Endodermal cell (in vitro differentiated cells): ENCODE data around the gene GH2. TPM values are rescaled to one million over a fixed set of nuclear protein-coding genes. Genes with fewer than 3 reads are reported as not detected.
"Not testable (repeated sequence)": the region's sequence is repeated elsewhere in the genome, so short reads cannot be mapped to it uniquely, and the experiment has no call there.

Experiments used
- DNase-seq: peaks from one replicate; pipeline ENCODE4 v3.0.0-alpha.2; 2017
- H3K27ac ChIP-seq: 2 replicates; pipeline ENCODE4 v1.5.1; 2013; ENCODE audit warnings: mild to moderate bottlenecking, low read depth, low read length, moderate library complexity
- H3K27me3 ChIP-seq: 2 replicates; pipeline ENCODE4 v1.6.1; 2013; ENCODE audit warnings: mild to moderate bottlenecking, low read length, moderate library complexity; ENCODE audit not compliant: insufficient read depth, control insufficient read depth, poor library complexity, severe bottlenecking
- H3K36me3 ChIP-seq: 2 replicates; pipeline ENCODE4 v1.7.0; 2013; ENCODE audit warnings: mild to moderate bottlenecking, low read length, moderate library complexity; ENCODE audit not compliant: control insufficient read depth, insufficient read depth
- H3K4me1 ChIP-seq: one replicate; pipeline ENCODE4 v1.7.0; 2013; ENCODE audit warnings: low read length; ENCODE audit not compliant: control insufficient read depth, insufficient read depth
- H3K4me3 ChIP-seq: 2 replicates; pipeline ENCODE4 v1.5.1; 2013; ENCODE audit warnings: mild to moderate bottlenecking, low read length, moderate library complexity
- H3K9ac ChIP-seq: 2 replicates; pipeline ENCODE4 v1.6.1; 2013; ENCODE audit warnings: mild to moderate bottlenecking, low read length, moderate library complexity; ENCODE audit not compliant: poor library complexity, severe bottlenecking; ENCODE audit errors: extremely low read depth
- H3K9me3 ChIP-seq: 2 replicates; pipeline ENCODE4 v1.6.1; 2013; ENCODE audit warnings: mild to moderate bottlenecking, low read length, moderate library complexity; ENCODE audit not compliant: control insufficient read depth
- H3K27ac Mint-ChIP-seq: 2 replicates; pipeline ENCODE4 v1.8.0; 2020; ENCODE audit warnings: mixed read lengths
- H3K27me3 Mint-ChIP-seq: 2 replicates; pipeline ENCODE4 v1.8.0; 2021; ENCODE audit warnings: mild to moderate bottlenecking, mixed read lengths; ENCODE audit not compliant: insufficient read depth
- H3K36me3 Mint-ChIP-seq: 2 replicates; pipeline ENCODE4 v1.8.0; 2020; ENCODE audit warnings: low read depth, mixed read lengths
- H3K4me1 Mint-ChIP-seq: 2 replicates; pipeline ENCODE4 v1.8.0; 2020; ENCODE audit warnings: mixed read lengths
- H3K4me3 Mint-ChIP-seq: 2 replicates; pipeline ENCODE4 v1.8.0; 2020; ENCODE audit warnings: mild to moderate bottlenecking, moderate library complexity, mixed read lengths
- H3K9me3 Mint-ChIP-seq: 2 replicates; pipeline ENCODE4 v1.8.0; 2020; ENCODE audit warnings: mild to moderate bottlenecking, mixed read lengths
- CTCF ChIP-seq: fragments of 200-600 bp; sonication (generic); conservative IDR thresholded peaks from 2 replicates; pipeline ENCODE4 v1.5.0; 2021; ENCODE audit warnings: antibody characterized with exemption, mild to moderate bottlenecking
- WGBS, 2 experiments: methylation state at CpG; one replicate each; pipeline versions ENCODE4 v1.1.5 to v1.1.7; 2013; ENCODE audit warnings: missing lambda C conversion rate in 2 of 2, mixed read lengths in 1 of 2; ENCODE audit not compliant: insufficient coverage in 1 of 2, insufficient read length in 1 of 2; 5-methylcytosine and 5-hydroxymethylcytosine counted together
- total RNA-seq, 2 donors: library from RNA; stranded (reverse); fragmentation: NEBNext Ultra II Directional in 1 of 2; extraction: Animal tissue kit (Norgen Biotek cat#: 25700) in 1 of 2; gene quantifications; 2 replicates in 1 of 2; 3 replicates in 1 of 2; pipeline ENCODE4 v1.2.1, GENCODE V29; 2021

GH2 gene
- total RNA-seq, 2 donors from 2014 or later = 0.42 to 0.49 TPM

GRCh38 chr17:63926164-63926563, 44.4 kb upstream of the GH2 start:
- Histone ChIP-seq H3K4me1 (no peaks in the 10 kb centered on the region), H3K27ac (no peak overlapping the region), H3K4me3 (no peak overlapping the region), H3K9me3 (no peaks in the 10 kb centered on the region), H3K9ac (no peak overlapping the region), H3K36me3 (no peaks in the 10 kb centered on the region), H3K27me3 (no peaks in the 10 kb centered on the region)
- 88 to 90% methylated on average over 1 to 2 of the region's 2 CpGs for WGBS, 2 experiments
- Mint-ChIP-seq H3K27ac (no peak overlapping the region), H3K27me3 (no peaks in the 10 kb centered on the region), H3K9me3 (no peaks in the 10 kb centered on the region), H3K4me3 (no peak overlapping the region), H3K4me1 (no peaks in the 10 kb centered on the region), H3K36me3 (no peaks in the 10 kb centered on the region)
- TF ChIP-seq CTCF = no peak
- no peak for DNase-seq

DNA sequence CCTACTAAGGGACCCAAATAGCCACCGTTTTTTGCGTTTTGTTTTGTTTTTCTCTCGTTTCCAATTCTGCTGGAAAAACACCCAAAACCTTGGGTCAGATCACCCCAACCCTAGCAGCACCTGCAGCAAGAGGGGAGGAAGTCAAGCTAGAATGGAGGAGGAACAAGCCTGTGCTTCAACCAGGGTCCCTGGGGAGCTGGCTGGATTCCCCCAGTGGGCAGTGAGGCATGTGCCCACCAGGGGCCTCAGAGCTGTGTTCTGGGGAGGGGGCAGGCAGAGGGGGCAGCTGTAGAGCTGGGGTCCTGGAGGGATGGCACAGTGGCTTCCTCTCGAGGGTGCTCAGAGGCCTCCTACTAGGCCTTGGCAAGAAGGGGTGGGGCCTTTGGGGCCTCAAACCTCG, 43.9 kb upstream of the GH2 start:
- Mint-ChIP-seq H3K4me3 (no peak overlapping the region), H3K36me3 (no peaks in the 10 kb centered on the region), H3K27me3 (no peaks in the 10 kb centered on the region), H3K27ac (no peak overlapping the region), H3K9me3 (no peaks in the 10 kb centered on the region), H3K4me1 (no peaks in the 10 kb centered on the region)
- Histone ChIP-seq H3K4me1 (no peaks in the 10 kb centered on the region), H3K36me3 (no peaks in the 10 kb centered on the region), H3K9ac (no peak overlapping the region), H3K27ac (no peak overlapping the region), H3K4me3 (no peak overlapping the region), H3K9me3 (no peaks in the 10 kb centered on the region), H3K27me3 (no peaks in the 10 kb centered on the region)
- no peak for DNase-seq
- no peak for TF ChIP-seq CTCF
- WGBS, 2 experiments = 84 to 100% methylated on average over 3 to 5 of the region's 5 CpGs

GRCh38 chr17:63922402-63922801, 40.7 kb upstream of the GH2 start:
- not testable (repeated sequence) for H3K27ac Mint-ChIP-seq, H3K27me3 Mint-ChIP-seq
- 91 to 93% methylated on average over 5 to 8 of the region's 9 CpGs for WGBS, 2 experiments

GRCh38 chr17:63920779-63921178, 39.0 kb upstream of the GH2 start:
- not testable (repeated sequence) for H3K4me3 Mint-ChIP-seq, H3K9me3 Mint-ChIP-seq, H3K27me3 Mint-ChIP-seq

More at GRCh38 chr17:63922402-63922801, 40.7 kb upstream of the GH2 start:
- not testable (repeated sequence) for H3K9ac ChIP-seq, H3K4me3 ChIP-seq, H3K27me3 ChIP-seq, H3K4me1 Mint-ChIP-seq, H3K4me3 Mint-ChIP-seq, H3K9me3 ChIP-seq, H3K9me3 Mint-ChIP-seq, H3K36me3 Mint-ChIP-seq, H3K36me3 ChIP-seq, DNase-seq, H3K4me1 ChIP-seq, H3K27ac ChIP-seq

GRCh38 chr17:63920050-63920449, 38.3 kb upstream of the GH2 start:
- not testable (repeated sequence) for H3K4me1 Mint-ChIP-seq, H3K36me3 ChIP-seq, H3K36me3 Mint-ChIP-seq, H3K4me3 Mint-ChIP-seq, H3K4me3 ChIP-seq, H3K9me3 Mint-ChIP-seq, H3K27ac ChIP-seq, H3K9me3 ChIP-seq, DNase-seq, H3K27me3 ChIP-seq, H3K27ac Mint-ChIP-seq, H3K9ac ChIP-seq, H3K4me1 ChIP-seq
- WGBS, 2 experiments = 83 to 90% methylated on average over 1 to 6 of the region's 6 CpGs
- H3K27me3 Mint-ChIP-seq = peaks cover 13% of the 10 kb centered on the region

More at GRCh38 chr17:63920779-63921178, 39.0 kb upstream of the GH2 start:
- H3K4me1 Mint-ChIP-seq, H3K27me3 ChIP-seq, H3K4me1 ChIP-seq, H3K9ac ChIP-seq, H3K36me3 ChIP-seq, H3K27ac Mint-ChIP-seq, H3K27ac ChIP-seq, H3K36me3 Mint-ChIP-seq, H3K4me3 ChIP-seq, H3K9me3 ChIP-seq, DNase-seq: not testable (repeated sequence)
- WGBS, 2 experiments = 85% methylated on average over 3 to 5 of the region's 5 CpGs
